Testis (tissue), 3 donors: ENCODE measurements around the gene AGFG2. TPM values are rescaled to one million over a fixed set of nuclear protein-coding genes. Genes with fewer than 3 reads are reported as not detected.
"Not testable (repeated sequence)": the region's sequence is repeated elsewhere in the genome, so short reads cannot be mapped to it uniquely, and the experiment has no call there.

Experiments used
- DNase-seq: peaks from one replicate; pipeline ENCODE4 v3.0.0-alpha.2; 2019
- H3K27ac ChIP-seq, 2 donors: fragments of 200-600 bp; sonication (generic); one replicate each; pipeline ENCODE4 v1.5.1; 2019
- H3K27me3 ChIP-seq: fragments of 200-600 bp; sonication (generic); one replicate; pipeline ENCODE4 v1.5.1; 2019
- H3K36me3 ChIP-seq: fragments of 200-600 bp; sonication (generic); one replicate; pipeline ENCODE4 v1.5.1; 2017; ENCODE audit warnings: low read depth; ENCODE audit errors: missing control alignments
- H3K4me1 ChIP-seq: fragments of 200-600 bp; sonication (generic); one replicate; pipeline ENCODE4 v1.5.1; 2019
- H3K4me3 ChIP-seq, 2 donors: fragments of 200-600 bp; sonication (generic); one replicate each; pipeline ENCODE4 v1.5.1; 2017 to 2019
- H3K9me3 ChIP-seq: fragments of 200-600 bp; sonication (generic); one replicate; pipeline ENCODE4 v1.5.1; 2017
- CTCF ChIP-seq, 3 experiments: fragments of 450-650 bp in 2 of 3; fragments of 200-600 bp in 1 of 3; sonication (generic) in 1 of 3; IDR thresholded peaks; one replicate each; pipeline ENCODE4 v1.5.1; 2016 to 2019; ENCODE audit warnings: antibody characterized with exemption in 3 of 3, mild to moderate bottlenecking in 2 of 3, moderate library complexity in 1 of 3
- POLR2A ChIP-seq: fragments of 450-650 bp; IDR thresholded peaks from one replicate; pipeline ENCODE4 v1.6.1; 2017; ENCODE audit warnings: antibody characterized with exemption, mild to moderate bottlenecking, moderate library complexity
- WGBS, 2 donors: methylation state at CpG; one replicate each; pipeline ENCODE4 v1.1.5; 2018; 5-methylcytosine and 5-hydroxymethylcytosine counted together
- intact Hi-C: fragments of 100-400 bp; cut with DNase I; formaldehyde crosslinking; loops from one replicate; pipeline ENCODE4 v1.15.1; 2023; ENCODE audit warnings: low total_unique reads
- polyA plus RNA-seq: library from polyadenylated mRNA; stranded (reverse); fragments of 350-450 nt; fragmentation: Illumina TruSeq; extraction: RNeasy Lipid Tissue Mini Kit (QIAGEN cat#74804); gene quantifications from one replicate; pipeline ENCODE4 v1.2.3, GENCODE V29; 2014; ENCODE audit warnings: low read depth, low replicate concordance; ENCODE audit not compliant: insufficient read depth
- total RNA-seq, 2 donors: library from RNA; depleted of rRNA; stranded (reverse); fragments of >200 nt; gene quantifications; one replicate each; pipeline ENCODE4 v1.2.3, GENCODE V29; 2016

Gene AGFG2
- total and polyA plus RNA-seq, 3 donors from 2014 or later = 51.4 to 67.2 (median 62.0) TPM

DNA sequence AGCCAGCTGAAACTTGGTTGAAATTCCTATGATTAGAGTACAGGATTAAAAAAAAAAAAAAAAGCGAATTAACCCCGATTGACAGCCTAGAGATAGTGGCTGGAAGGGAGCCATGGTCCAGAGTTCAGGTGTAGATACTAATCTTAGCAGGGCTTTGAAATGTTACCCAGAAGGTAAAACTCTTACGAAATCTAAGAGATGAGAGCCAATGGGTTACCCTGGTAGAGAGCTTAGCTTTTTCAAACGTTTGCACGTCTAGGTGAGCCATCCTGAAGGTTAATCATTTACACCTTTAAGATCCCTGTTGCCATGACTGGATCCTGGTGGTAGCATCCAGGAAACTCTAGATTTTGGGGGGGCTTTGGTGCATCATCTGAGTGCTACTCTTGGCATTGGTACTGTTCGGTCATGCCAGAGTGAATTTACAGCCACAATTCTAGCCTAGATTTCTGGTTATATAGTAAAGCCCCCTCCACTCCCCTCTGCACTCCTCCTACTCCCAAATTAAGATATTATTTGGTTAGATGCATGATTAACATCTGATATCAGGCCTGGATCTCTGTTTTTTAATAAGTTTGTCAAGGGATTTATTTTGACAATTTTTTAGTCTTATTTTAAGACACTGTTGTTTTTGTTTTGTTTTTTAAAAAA, 1.2 kb downstream of the AGFG2 start:
- Histone ChIP-seq H3K27me3 (no peaks in the 10 kb centered on the region), H3K4me3 (peak overlapping the region; percentile 91 to 95), H3K4me1 (peaks cover 21% of the 10 kb centered on the region), H3K9me3 (no peaks in the 10 kb centered on the region), H3K27ac (peak overlapping the region in 1 of 2 donors; percentile 83), H3K36me3 (no peaks in the 10 kb centered on the region)
- 28 to 35% methylated on average over 6 of the region's 6 CpGs for WGBS, 2 donors
- TF ChIP-seq CTCF (IDR thresholded peaks at IDR 0.05) (no peak), POLR2A (no peak)
- intact Hi-C loops = no loop called here
- no peak for DNase-seq

- H3K27ac ChIP-seq, H3K4me3 ChIP-seq, H3K9me3 ChIP-seq, DNase-seq, H3K27me3 ChIP-seq, intact Hi-C loops, H3K36me3 ChIP-seq: not testable (repeated sequence)
- peaks cover 32% of the 10 kb centered on the region for H3K4me1 ChIP-seq
- WGBS, 2 donors = 87 to 90% methylated on average over 7 of the region's 7 CpGs
Observed at GRCh38 chr7:100541309-100541708, 2.3 kb downstream of the AGFG2 start.

DNA sequence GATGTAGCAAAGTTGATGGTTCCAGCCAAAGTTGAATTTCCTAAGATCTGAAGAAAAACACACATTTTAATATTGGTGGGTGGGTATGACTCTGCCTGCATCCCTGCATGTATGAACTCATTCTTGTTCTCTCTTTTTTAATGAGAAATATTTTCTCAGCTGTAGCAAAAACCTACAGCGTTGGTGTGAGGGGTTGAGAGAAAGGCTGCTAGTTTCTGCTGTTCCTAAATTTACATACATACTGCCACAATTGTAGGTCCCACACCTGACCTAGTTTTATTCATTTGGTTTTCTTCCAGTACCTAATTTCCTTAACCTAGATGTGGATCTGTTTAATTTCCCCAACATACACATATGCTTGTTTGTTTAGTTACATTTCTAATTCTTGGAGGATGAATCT, 4.6 kb downstream of the AGFG2 start:
- no peak overlapping the region for H3K4me3 ChIP-seq
- no peaks in the 10 kb centered on the region for H3K9me3 ChIP-seq
- peaks cover 51% of the 10 kb centered on the region for H3K4me1 ChIP-seq
- no peak for DNase-seq
- TF ChIP-seq POLR2A = no peak
- TF ChIP-seq CTCF (IDR thresholded peaks at IDR 0.05) = no peak
- H3K27ac ChIP-seq = peak overlapping the region; percentile 90 to 92
- H3K27me3 ChIP-seq = no peaks in the 10 kb centered on the region
- WGBS, 2 donors = 28 to 55% methylated on average over 1 of the region's 1 CpG
- H3K36me3 ChIP-seq = no peaks in the 10 kb centered on the region
- intact Hi-C loops = no loop called here

DNA sequence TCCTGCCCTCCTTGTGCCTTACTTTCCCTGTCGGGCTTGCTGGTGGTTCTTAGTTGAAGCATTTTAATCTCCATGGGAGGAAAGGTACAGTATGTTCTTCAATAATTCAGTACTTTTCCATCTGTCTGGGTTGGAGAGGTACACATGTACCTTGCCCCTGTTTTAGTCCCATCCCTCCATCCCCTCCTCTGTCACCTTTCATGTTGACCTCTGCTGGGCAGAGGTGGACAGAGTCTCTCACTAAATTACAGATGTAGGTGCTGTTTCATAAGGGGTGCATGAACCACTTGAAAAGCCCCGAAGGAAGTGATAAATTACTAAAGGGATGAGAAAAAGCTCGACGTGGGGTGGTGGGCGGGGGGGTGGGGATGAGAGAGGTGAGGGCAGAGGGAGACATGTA, 5.4 kb downstream of the AGFG2 start:
- Histone ChIP-seq H3K4me1 (peaks cover 54% of the 10 kb centered on the region), H3K36me3 (no peaks in the 10 kb centered on the region), H3K27me3 (no peaks in the 10 kb centered on the region), H3K4me3 (no peak overlapping the region), H3K27ac (peak overlapping the region; percentile 90 to 92), H3K9me3 (no peaks in the 10 kb centered on the region)
- DNase-seq = no peak
- 36 to 41% methylated on average over 5 of the region's 5 CpGs for WGBS, 2 donors
- TF ChIP-seq CTCF (IDR thresholded peaks at IDR 0.05) (no peak), POLR2A (no peak)
- intact Hi-C loops = no loop called here

DNA sequence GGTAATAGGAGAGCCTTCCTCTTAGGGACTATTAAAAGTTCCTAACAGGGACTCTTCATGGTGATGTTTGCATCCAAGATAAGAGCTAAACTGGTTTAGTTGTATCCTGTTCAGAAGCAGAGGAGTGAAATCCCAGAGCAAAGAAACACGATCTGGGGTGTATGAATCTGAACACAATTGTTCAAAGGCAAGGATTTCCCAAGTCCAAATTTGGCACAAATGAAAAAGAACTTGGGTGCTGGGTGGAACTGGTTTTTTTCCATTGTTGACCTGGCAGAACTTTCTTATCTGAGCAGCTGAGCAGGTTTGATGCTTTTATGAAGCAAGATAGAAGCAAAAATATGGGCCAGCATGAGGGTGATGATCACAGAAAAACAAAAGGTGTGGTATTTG, 6.0 kb downstream of the AGFG2 start:
- 18 to 31% methylated on average over 1 of the region's 1 CpG for WGBS, 2 donors
- H3K4me3 ChIP-seq = no peak overlapping the region
- H3K36me3 ChIP-seq = no peaks in the 10 kb centered on the region
- intact Hi-C loops = no loop called here
- H3K27ac ChIP-seq = peak overlapping the region; percentile 90 to 92
- TF ChIP-seq CTCF (IDR thresholded peaks at IDR 0.05) = no peak
- no peak for TF ChIP-seq POLR2A
- peaks cover 54% of the 10 kb centered on the region for H3K4me1 ChIP-seq
- H3K27me3 ChIP-seq = no peaks in the 10 kb centered on the region
- DNase-seq = no peak
- H3K9me3 ChIP-seq = no peaks in the 10 kb centered on the region
